Activated T-cell treated with anti-CD3 and anti-CD28 coated beads for 1 hour (primary cell): ENCODE measurements around the gene NAXE.
"Not testable (repeated sequence)": the region's sequence is repeated elsewhere in the genome, so short reads cannot be mapped to it uniquely, and the experiment has no call there.

ENCODE experiments used
- DNase-seq: peaks from one replicate; pipeline ENCODE4 v3.0.0-alpha.2; 2020; ENCODE audit warnings: low read depth

Gene NAXE

DNA sequence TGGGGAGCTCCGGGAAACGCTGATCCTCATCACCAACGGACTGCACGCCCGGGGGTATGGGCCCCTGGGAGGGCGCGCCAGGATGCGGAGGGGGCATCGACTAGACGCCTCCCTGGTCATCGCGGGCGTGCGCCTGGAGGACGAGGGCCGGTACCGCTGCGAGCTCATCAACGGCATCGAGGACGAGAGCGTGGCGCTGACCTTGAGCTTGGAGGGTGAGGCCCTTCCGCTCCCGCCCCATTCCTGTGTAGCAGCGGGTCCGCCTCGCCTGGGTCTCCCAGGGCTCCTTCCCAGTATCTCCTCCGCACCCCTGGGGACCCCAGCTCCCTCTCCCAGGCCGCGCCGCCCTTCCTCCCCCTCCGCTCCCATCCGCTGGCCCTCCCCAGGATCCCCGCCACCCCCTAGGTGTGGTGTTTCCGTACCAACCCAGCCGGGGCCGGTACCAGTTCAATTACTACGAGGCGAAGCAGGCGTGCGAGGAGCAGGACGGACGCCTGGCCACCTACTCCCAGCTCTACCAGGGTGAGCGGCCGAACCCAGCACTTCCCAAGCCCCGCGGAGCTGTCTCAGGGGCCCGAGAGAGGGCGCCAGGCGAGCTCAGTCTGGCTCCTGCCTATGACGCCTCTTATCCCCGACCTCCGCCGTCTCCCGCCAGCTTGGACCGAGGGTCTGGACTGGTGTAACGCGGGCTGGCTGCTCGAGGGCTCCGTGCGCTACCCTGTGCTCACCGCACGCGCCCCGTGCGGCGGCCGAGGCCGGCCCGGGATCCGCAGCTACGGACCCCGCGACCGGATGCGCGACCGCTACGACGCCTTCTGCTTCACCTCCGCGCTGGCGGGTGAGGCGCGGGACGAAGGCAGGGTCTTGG is 32.6 kb downstream of the NAXE start:
- no peak for DNase-seq

GRCh38 chr1:156624814-156625435 is 33.3 kb downstream of the NAXE start:
- DNase-seq = no peak

- peak; percentile 73 for DNase-seq
Observed at GRCh38 chr1:156625436-156626078, 34.0 kb downstream of the NAXE start.

DNA sequence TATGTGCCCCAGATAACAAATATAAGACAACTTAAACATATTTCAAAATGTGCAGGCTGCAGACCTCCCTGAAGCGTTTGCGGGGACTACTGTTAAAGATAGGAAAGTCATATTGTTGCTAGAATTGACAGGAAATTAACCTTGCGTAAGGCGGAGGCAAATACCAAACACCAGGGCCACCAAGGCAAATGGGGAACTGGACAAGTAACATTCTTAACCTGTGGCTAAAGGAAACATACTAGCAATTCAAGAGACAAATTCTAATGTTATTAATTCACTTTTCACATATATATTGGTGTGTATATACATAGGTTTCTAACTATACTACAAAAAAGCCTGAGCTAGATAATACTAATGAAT is 34.5 kb downstream of the NAXE start:
- DNase-seq = no peak

GRCh38 chr1:156627313-156627880 is 35.8 kb downstream of the NAXE start:
- DNase-seq = no peak

GRCh38 chr1:156629823-156630449 is 38.4 kb downstream of the NAXE start:
- DNase-seq = no peak

DNA sequence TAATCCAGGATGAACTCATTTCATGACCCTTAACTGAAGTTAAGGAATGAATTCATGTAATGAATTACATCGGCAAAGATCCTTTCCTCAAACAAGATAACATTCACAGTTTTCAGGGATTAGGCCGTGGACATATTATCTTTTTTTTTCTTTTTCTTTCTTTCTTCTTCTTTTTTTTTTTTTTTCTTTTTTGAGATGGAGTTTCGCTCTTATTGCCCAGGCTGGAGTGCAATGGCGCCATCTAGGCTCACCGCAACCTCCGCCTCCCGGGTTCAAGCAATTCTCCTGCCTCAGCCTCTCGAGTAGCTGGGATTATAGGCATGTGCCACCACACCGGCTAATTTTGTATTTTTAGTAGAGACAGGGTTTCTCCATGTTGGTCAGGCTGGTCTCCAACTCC is 39.6 kb downstream of the NAXE start:
- not testable (repeated sequence) for DNase-seq

DNA sequence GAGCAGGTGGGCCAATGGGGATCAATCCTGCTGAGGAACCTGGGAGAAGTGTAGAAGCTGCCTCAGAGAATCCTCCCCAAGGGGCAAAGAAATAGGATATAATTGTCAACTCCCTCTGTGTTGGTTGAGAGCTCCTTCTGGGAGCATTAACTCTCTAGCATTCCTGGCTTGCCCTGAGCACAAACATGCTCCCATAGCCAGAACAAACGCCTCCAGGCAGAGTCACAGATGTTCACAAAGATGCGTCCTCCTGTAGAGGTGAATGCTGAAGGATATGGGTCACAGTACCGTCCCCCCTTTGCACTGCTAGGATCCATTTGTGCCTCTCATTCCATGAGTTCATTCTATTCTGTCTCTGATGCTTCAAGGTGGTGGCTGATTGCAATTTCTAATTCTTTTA is 40.8 kb downstream of the NAXE start:
- DNase-seq = no peak

GRCh38 chr1:156638189-156638985 is 46.8 kb downstream of the NAXE start:
- no peak for DNase-seq

GRCh38 chr1:156639601-156640101 is 48.1 kb downstream of the NAXE start:
- DNase-seq = no peak

DNA sequence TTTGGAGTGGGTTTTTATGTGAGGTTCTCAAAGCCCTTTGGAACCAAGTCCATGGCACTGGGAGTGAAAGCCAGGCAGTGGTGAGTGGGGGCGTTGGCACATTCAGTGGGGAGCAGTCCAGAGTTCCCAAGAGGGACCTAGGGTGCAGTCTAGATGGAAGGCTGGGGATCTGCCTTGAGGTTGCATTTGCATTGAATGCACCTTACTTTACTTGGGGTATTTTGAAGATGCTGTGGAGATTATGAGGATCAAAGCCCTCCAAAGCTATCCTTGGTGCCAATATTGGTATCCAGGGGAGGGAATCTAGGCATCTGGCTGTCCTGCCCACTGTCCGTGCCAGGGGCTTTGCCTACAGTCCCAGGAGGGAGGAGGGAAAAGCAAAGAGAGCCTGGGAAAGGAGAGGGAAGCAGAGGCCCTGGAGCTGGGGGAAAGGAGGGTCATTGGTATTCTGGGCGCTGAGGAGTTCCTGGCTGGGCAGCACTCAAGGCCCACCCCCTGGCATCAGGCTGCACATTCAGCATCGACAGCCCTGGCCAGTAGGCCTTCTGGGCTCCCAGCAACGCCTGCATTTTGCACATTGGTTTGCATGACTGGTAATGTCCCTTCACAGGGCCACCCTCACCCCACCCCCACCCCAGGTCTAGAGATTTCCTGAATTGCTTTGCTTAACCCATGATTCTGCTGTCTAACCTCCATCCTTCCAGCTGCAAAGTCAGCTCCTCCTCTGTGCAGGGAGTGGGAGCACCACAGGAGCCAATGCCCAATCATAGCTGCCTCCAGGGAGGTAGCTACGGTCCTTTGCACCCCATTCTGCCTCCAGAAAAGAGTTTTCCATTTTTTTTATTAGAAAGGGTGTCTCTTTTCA is 49.5 kb downstream of the NAXE start:
- no peak for DNase-seq

- no peak for DNase-seq
Observed at GRCh38 chr1:156641761-156642264, 50.2 kb downstream of the NAXE start, which contains the start of gene BCAN. TSS of gene BCAN (plus strand) at chr1:156642117. CDS start at chr1:156646055, 3,938 bp downstream.

DNA sequence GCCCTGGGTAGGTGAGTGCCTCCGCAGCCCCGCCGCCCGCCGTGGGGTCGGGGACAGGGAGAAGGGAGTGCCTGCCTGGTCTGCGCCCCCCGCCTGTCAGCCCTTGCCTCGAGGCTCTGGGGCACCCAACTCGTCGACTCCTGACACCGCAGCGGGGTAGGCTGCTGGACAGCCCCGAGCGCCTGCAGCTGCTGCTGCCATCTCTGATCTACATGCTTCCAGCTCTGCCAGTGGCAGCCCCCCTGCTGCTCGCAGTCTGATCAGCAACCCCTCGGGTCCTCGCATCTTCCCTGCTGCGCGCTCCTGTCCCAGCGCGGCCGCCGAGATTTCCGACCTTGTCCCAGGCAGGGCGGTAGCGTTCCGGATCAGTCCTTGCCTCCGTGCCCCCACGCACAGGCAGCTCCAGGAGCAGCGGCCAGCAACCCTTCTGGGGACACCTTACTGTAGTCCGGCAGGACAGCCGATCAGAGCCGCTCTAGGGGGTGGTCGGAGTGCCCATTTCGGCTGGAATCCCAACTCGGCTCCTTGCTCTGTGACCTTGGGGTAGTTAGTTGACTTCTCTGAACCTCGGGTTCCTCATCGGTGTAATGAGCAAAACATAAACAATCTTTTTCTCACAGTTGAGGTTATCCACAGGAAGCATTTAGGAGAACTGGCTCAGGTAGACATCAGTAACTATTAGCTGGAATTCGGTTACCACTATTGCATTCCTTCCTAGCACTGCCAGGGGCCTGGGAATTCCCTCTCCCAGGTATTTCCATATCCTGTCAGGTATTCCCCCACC is 50.9 kb downstream of the NAXE start:
- DNase-seq = no peak

GRCh38 chr1:156643049-156643777 is 51.6 kb downstream of the NAXE start:
- DNase-seq = no peak

DNA sequence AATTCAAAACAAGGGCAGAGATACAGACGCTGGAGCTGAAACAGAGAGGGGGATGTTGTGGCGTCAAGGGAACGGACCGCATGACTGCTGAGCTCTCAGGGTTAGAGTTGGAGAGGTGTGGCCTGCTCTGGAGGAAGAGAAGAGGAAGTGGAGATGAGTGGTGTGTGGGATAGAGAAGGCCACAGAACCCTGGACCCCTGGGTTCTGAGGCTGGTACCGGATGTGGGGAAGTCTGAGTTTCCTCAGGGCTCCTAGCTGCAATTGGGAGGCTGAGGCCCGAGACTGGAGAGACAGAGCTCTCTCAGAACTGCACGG is 52.2 kb downstream of the NAXE start:
- no peak for DNase-seq
